ENCODE measurements around the gene CEP131. TPM values are rescaled to one million over a fixed set of nuclear protein-coding genes. Genes with fewer than 3 reads are reported as not detected.

The CEP131 gene
- total and polyA plus RNA-seq, 4 donors = 5.0 to 86.6 (median 9.0) TPM

DNA sequence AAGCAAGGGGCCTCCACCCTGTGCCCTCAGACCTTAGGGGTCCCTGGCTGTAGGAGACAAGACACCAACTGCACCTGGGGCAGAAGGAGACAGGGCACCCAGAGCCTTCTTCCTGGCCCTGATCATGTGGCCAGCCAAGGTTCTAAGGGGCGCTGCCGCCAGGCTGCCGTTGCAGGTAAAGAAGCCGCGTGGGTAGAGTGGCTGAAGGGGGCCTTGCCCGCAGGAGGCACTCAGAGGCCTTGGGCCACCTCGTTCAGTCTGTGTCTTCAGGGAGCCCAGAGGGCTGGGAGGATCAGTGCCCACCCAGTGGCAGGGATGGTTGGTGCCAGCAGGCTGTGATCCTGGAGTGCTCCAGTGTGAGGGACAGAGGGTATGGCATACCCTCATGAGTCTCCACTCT, 55.1 kb downstream of the CEP131 start:
- WGBS, 2 donors = 95 to 96% methylated on average over 7 of the region's 7 CpGs
- Histone ChIP-seq H3K27ac (ENCODE audit: low read depth in 1 of 2, low read length in 2 of 2) (no peak overlapping the region), H3K9me3 (ENCODE audit: control insufficient read depth, low read length) (no peaks in the 10 kb centered on the region), H3K4me3 (ENCODE audit: low read length in 2 of 2) (no peak overlapping the region), H3K36me3 (ENCODE audit: control insufficient read depth in 1 of 2, insufficient read depth in 2 of 2, low read length in 1 of 2) (no peaks in the 10 kb centered on the region), H3K4me1 (ENCODE audit: control insufficient read depth in 1 of 2, insufficient read depth in 2 of 2, low read length in 2 of 2) (no peaks in the 10 kb centered on the region), H3K27me3 (ENCODE audit: control insufficient read depth in 1 of 2, insufficient read depth in 2 of 2, low read length in 1 of 2) (no peaks in the 10 kb centered on the region)
- no peak for DNase-seq
- intact Hi-C loops (cut with DNase I) = no loop called here
- no peak for ATAC-seq (ENCODE audit: low FRiP score)

- 94 to 97% methylated on average over 4 of the region's 4 CpGs for WGBS, 2 donors
- no peaks in the 10 kb centered on the region for H3K4me1 ChIP-seq (ENCODE audit: control insufficient read depth in 1 of 2, insufficient read depth in 2 of 2, low read length in 2 of 2)
- no peaks in the 10 kb centered on the region for H3K36me3 ChIP-seq (ENCODE audit: control insufficient read depth in 1 of 2, insufficient read depth in 2 of 2, low read length in 1 of 2)
- H3K27me3 ChIP-seq (ENCODE audit: control insufficient read depth in 1 of 2, insufficient read depth in 2 of 2, low read length in 1 of 2) = no peaks in the 10 kb centered on the region
- no peak overlapping the region for H3K4me3 ChIP-seq (ENCODE audit: low read length in 2 of 2)
- no peak for DNase-seq
- intact Hi-C loops (cut with DNase I) = no loop called here
- no peak for ATAC-seq (ENCODE audit: low FRiP score)
- H3K27ac ChIP-seq (ENCODE audit: low read depth in 1 of 2, low read length in 2 of 2) = no peak overlapping the region
- H3K9me3 ChIP-seq (ENCODE audit: control insufficient read depth, low read length) = no peaks in the 10 kb centered on the region
Measured at GRCh38 chr17:81167194-81167524, 55.6 kb downstream of the CEP131 start.

- H3K9me3 ChIP-seq (ENCODE audit: control insufficient read depth, low read length) = no peaks in the 10 kb centered on the region
- no peaks in the 10 kb centered on the region for H3K4me1 ChIP-seq (ENCODE audit: control insufficient read depth in 1 of 2, insufficient read depth in 2 of 2, low read length in 2 of 2)
- peak within 1 kb of the TSS; percentile 1 to 56 for H3K4me3 ChIP-seq (ENCODE audit: low read length in 2 of 2)
- ATAC-seq (ENCODE audit: low FRiP score) = no peak
- H3K27me3 ChIP-seq (ENCODE audit: control insufficient read depth in 1 of 2, insufficient read depth in 2 of 2, low read length in 1 of 2) = no peaks in the 10 kb centered on the region
- H3K27ac ChIP-seq (ENCODE audit: low read depth in 1 of 2, low read length in 2 of 2) = no peak within 1 kb of the TSS
- DNase-seq = no peak
- WGBS, 2 donors = 1% methylated on average over 28 to 62 of the region's 62 CpGs
- intact Hi-C loops (cut with DNase I) = no loop called here
- no peaks in the 10 kb centered on the region for H3K36me3 ChIP-seq (ENCODE audit: control insufficient read depth in 1 of 2, insufficient read depth in 2 of 2, low read length in 1 of 2)
Measured at GRCh38 chr17:81166033-81166492, 56.7 kb downstream of the CEP131 start, which contains the start of gene AATK. TSS of gene AATK (minus strand) at chr17:81166221. CDS start at chr17:81165992, 229 bp downstream.

- intact Hi-C loops (cut with DNase I) = no loop called here
- Histone ChIP-seq H3K27me3 (ENCODE audit: control insufficient read depth in 1 of 2, insufficient read depth in 2 of 2, low read length in 1 of 2) (no peaks in the 10 kb centered on the region), H3K27ac (ENCODE audit: low read depth in 1 of 2, low read length in 2 of 2) (no peak within 1 kb of the TSS), H3K4me1 (ENCODE audit: control insufficient read depth in 1 of 2, insufficient read depth in 2 of 2, low read length in 2 of 2) (no peaks in the 10 kb centered on the region), H3K36me3 (ENCODE audit: control insufficient read depth in 1 of 2, insufficient read depth in 2 of 2, low read length in 1 of 2) (no peaks in the 10 kb centered on the region), H3K9me3 (ENCODE audit: control insufficient read depth, low read length) (no peaks in the 10 kb centered on the region), H3K4me3 (ENCODE audit: low read length in 2 of 2) (peak within 1 kb of the TSS; percentile 1 to 56)
- 2 to 3% methylated on average over 40 to 46 of the region's 46 CpGs for WGBS, 2 donors
- ATAC-seq (ENCODE audit: low FRiP score) (no peak), DNase-seq (no peak)
Measured at GRCh38 chr17:81165246-81166032, 57.3 kb downstream of the CEP131 start, which contains the start of gene PVALEF. TSS of gene PVALEF (plus strand) at chr17:81165507. CDS start at chr17:81181227, 15,720 bp downstream.

GRCh38 chr17:81164371-81165245, 58.2 kb downstream of the CEP131 start:
- H3K27ac ChIP-seq (ENCODE audit: low read depth in 1 of 2, low read length in 2 of 2) = no peak overlapping the region
- H3K9me3 ChIP-seq (ENCODE audit: control insufficient read depth, low read length) = no peaks in the 10 kb centered on the region
- DNase-seq = no peak
- ATAC-seq (ENCODE audit: low FRiP score) = no peak
- WGBS, 2 donors = 19 to 20% methylated on average over 19 of the region's 19 CpGs
- no peaks in the 10 kb centered on the region for H3K4me1 ChIP-seq (ENCODE audit: control insufficient read depth in 1 of 2, insufficient read depth in 2 of 2, low read length in 2 of 2)
- intact Hi-C loops (cut with DNase I) = no loop called here
- H3K27me3 ChIP-seq (ENCODE audit: control insufficient read depth in 1 of 2, insufficient read depth in 2 of 2, low read length in 1 of 2) = no peaks in the 10 kb centered on the region
- no peaks in the 10 kb centered on the region for H3K36me3 ChIP-seq (ENCODE audit: control insufficient read depth in 1 of 2, insufficient read depth in 2 of 2, low read length in 1 of 2)
- no peak overlapping the region for H3K4me3 ChIP-seq (ENCODE audit: low read length in 2 of 2)

DNA sequence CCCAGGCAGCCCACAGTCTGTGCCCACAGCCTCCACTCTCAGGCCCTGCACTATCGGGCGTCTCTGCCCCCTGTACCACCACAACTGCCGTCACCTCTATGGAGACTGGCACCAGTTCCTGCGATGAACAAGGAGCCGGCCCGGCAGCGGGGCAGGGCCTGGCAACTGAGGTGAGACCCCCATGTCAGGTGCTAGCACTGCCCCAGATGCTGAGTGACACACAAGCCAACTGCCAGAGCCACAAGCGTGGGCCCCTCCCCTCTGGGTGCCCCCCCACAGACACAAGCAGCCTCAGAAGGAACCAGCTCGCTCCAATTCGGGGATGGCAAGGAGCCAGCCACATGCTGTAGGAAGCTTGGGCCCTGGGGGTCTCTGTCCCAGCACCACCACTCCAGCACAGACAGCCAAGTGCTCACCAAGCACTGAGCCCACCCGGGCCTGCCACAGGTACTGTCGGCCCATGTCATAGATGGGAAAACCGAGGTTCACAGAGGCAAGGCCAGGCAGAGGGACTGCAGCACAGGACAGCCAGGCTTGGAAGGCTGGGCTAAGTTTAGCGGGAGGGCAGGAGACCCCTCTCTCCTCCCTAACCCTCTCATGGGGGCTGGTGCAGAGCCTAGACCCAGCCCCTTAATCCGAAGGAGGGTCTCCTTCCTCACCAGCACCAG, 58.9 kb downstream of the CEP131 start:
- Histone ChIP-seq H3K9me3 (ENCODE audit: control insufficient read depth, low read length) (no peaks in the 10 kb centered on the region), H3K27ac (ENCODE audit: low read depth in 1 of 2, low read length in 2 of 2) (no peak overlapping the region), H3K4me3 (ENCODE audit: low read length in 2 of 2) (no peak overlapping the region), H3K27me3 (ENCODE audit: control insufficient read depth in 1 of 2, insufficient read depth in 2 of 2, low read length in 1 of 2) (no peaks in the 10 kb centered on the region), H3K4me1 (ENCODE audit: control insufficient read depth in 1 of 2, insufficient read depth in 2 of 2, low read length in 2 of 2) (no peaks in the 10 kb centered on the region), H3K36me3 (ENCODE audit: control insufficient read depth in 1 of 2, insufficient read depth in 2 of 2, low read length in 1 of 2) (no peaks in the 10 kb centered on the region)
- ATAC-seq (ENCODE audit: low FRiP score) (no peak), DNase-seq (no peak)
- intact Hi-C loops (cut with DNase I) = no loop called here
- WGBS, 2 donors = 83 to 90% methylated on average over 15 of the region's 15 CpGs

DNA sequence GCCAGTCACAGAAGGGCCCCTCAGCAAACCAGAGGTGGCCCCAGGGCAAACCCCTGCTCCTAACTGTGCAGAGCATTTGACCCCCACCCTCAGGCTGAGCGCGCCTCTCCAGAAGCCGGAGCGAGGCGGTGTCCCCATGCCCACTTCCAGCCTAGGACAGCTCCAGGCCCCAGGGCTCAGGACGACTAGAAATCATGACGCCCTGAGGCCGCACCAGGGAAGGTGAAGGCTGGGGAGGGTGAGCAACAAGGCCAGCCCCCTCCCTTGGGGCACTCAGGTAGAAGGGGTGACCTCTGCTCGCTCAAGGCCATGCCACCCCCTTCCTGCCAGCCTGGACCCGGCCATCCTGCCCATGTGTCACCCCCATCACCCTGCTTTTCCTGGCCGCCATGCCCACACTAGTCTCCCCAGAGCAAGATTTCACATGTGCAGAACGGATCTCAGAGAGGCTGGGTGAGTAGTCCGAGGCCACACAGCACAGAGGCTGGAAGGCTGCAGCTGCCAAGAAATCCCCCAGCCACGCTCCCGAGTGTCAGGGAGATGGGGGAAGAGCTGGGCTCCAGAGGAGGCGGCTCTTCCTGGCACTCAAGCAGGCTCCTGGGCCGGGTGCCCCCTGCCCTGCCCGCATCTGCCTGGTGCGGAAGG, 59.6 kb downstream of the CEP131 start:
- Histone ChIP-seq H3K36me3 (ENCODE audit: control insufficient read depth in 1 of 2, insufficient read depth in 2 of 2, low read length in 1 of 2) (no peaks in the 10 kb centered on the region), H3K9me3 (ENCODE audit: control insufficient read depth, low read length) (no peaks in the 10 kb centered on the region), H3K4me3 (ENCODE audit: low read length in 2 of 2) (no peak overlapping the region), H3K4me1 (ENCODE audit: control insufficient read depth in 1 of 2, insufficient read depth in 2 of 2, low read length in 2 of 2) (no peaks in the 10 kb centered on the region), H3K27ac (ENCODE audit: low read depth in 1 of 2, low read length in 2 of 2) (no peak overlapping the region), H3K27me3 (ENCODE audit: control insufficient read depth in 1 of 2, insufficient read depth in 2 of 2, low read length in 1 of 2) (no peaks in the 10 kb centered on the region)
- intact Hi-C loops (cut with DNase I) = no loop called here
- no peak for ATAC-seq (ENCODE audit: low FRiP score)
- WGBS, 2 donors = 88 to 89% methylated on average over 19 of the region's 19 CpGs
- DNase-seq = no peak

DNA sequence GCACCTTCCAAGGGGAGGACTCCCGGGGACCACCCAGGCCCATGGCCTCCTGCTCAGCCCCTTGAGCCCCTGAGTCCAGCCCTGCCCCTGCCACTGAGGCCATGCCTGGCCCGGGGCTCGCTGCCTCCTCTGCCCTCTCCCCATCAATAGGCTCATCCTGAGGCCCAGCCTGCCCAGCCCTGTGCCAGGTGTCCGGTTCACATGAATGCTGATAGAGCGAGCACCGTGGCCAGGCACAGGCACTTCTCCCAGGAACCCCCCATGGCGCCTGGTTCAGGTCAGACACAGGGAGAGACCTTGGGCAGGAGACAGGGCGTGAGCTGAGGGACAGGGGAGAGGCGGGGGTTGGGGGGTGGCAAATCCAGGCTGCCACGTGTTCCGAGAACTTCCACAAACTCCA, 60.3 kb downstream of the CEP131 start:
- 86 to 89% methylated on average over 10 to 11 of the region's 11 CpGs for WGBS, 2 donors
- DNase-seq = no peak
- H3K36me3 ChIP-seq (ENCODE audit: control insufficient read depth in 1 of 2, insufficient read depth in 2 of 2, low read length in 1 of 2) = no peaks in the 10 kb centered on the region
- H3K27me3 ChIP-seq (ENCODE audit: control insufficient read depth in 1 of 2, insufficient read depth in 2 of 2, low read length in 1 of 2) = no peaks in the 10 kb centered on the region
- no peaks in the 10 kb centered on the region for H3K4me1 ChIP-seq (ENCODE audit: control insufficient read depth in 1 of 2, insufficient read depth in 2 of 2, low read length in 2 of 2)
- H3K27ac ChIP-seq (ENCODE audit: low read depth in 1 of 2, low read length in 2 of 2) = no peak overlapping the region
- H3K9me3 ChIP-seq (ENCODE audit: control insufficient read depth, low read length) = no peaks in the 10 kb centered on the region
- ATAC-seq (ENCODE audit: low FRiP score) = no peak
- no peak overlapping the region for H3K4me3 ChIP-seq (ENCODE audit: low read length in 2 of 2)
- intact Hi-C loops (cut with DNase I) = no loop called here
